ENCODE results near the gene GALT.

GALT gene

DNA sequence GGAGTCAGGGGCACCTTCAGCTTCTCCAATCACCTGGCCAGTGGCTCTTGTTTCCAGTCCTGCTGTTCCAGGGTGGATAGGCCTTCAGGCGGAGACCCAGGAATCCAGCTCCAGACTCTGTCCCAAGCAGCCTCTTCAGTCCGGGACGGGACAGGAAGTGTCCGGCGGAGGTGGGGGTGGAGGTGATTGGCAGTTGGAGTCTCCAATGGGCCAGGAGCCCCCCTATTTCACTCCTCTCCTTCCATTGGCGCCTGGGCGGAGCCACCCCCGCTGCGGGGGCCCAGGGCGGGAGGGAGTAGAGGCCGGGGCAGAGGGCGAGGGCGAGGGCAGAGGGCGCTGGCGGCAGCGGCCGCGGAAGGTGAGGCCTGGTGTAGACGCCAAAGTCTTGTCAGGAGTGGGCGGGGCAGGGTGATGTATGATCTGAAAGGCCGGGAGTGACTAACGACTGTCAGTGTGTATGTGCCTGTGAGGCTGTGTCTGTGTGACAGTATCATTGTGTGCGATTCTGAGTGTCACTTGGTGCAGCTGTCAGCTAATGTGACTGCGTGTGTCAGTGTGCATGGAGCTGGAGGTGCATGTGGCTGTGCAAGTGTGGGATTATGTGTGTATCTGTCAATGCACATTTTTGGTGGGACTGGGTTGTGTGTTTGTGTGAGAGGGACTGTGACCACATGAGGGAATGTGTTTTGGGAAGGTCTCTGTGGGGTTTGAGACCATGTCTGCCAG, 5.6 kb downstream of the GALT start, which contains the start of gene IL11RA:
TSS of gene IL11RA (plus strand) at position 310 of the 726 bp plus-strand sequence. CDS start 3,033 bp downstream, outside the sequence.
- no peak for DNase-seq (ENCODE audit: low read depth, low spot score)

DNA sequence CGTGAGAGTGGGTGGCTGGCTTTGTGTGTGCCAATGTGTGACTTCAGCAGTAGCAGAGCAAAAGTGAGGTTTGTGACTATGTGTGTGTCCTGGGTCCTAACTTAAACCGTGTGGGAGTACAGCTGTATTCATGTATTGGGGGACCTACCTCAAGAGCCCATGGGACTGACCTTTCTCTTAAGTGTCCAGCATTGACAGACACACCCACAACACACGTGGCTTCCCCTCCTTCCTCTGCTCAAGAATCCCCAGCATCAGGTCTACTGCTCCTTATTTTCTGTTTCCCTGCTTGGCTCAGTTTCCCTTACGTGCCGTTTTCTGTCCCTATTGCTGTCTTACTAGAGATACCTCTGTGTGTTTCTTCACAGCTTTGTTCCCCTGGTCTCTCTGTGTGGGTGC, 6.1 kb downstream of the GALT start:
- DNase-seq (ENCODE audit: low read depth, low spot score), result no peak

DNA sequence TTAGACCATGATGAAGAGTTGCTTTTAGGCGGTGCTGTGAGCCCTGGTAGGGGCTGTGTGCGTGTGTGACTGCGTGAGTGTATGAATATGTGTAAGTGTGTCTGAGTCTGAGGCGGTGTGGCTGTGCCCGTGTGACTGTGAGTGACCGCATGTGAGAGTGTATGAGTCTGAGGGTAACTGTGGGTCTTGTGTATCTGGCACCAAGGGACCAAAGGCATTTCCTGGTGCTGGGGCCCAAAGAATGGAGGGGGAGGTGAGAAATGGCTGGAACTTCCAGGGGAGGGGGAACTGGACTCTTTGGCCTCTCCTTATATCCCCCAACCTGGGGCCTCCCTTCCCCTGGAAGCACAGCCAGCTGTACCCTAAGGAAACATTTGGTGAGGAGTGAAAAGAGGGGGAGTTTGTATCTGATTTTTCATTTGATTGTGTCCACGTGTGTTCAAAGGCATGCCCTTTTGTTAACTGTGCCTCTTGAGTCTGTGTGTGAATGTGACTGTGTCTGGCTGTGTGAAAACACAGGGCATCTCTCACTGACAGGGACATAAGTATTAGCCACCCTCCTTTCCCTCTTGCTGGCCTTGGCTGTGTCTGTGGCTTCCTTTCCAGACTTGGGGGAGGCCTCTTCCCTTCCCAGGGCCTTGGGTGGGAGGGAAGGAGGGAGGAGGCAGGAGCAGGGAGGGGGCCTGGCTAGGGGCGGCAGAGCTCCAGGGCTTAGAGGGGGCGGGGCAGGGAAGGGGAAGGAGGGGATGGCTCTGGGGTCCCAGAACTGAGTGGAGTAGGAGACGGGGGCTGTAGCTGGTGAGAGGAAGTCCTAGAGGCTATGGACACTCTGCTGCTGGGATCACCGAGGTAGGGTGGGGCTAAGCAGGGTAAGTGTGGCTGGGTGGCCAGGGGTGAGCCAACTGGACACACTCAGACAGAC, 6.9 kb downstream of the GALT start:
- no peak for DNase-seq (ENCODE audit: low read depth, low spot score)

DNA sequence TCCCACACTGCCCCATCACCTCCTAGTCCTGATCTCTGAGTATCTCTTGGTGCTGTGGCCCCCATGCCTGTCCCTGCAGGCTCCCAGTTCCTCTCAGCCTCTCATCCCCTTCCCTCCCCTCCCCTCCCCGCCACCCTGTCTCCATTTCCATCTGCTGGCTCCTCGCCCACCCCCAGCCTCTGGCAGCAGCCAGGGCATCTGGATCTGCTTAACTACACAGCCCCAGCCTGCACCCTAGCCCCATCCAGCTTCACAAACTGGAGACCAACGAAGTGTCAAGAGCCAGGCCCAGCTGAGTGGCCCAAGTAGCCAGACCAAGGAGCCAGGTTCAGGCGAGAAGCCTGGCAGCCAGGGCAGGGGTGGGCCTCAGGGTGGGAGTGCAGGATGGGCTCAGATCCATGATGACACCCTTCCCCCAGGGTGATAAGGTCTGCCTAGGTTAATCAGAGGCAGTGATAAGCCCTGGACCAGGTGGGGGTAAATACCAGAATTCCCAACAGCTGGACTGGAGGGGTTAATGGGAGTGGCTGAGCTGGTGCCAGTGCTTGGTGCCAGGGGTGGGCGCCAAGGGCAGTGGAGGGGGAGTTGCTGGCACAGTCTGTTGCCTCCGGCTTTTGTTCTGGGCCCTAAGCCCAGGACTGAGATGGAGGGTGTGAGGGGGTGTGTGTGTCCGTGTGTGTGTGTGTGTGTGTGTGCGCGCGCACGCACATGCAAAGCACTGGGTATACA, 8.0 kb downstream of the GALT start:
- DNase-seq (ENCODE audit: low read depth, low spot score), result no peak

DNA sequence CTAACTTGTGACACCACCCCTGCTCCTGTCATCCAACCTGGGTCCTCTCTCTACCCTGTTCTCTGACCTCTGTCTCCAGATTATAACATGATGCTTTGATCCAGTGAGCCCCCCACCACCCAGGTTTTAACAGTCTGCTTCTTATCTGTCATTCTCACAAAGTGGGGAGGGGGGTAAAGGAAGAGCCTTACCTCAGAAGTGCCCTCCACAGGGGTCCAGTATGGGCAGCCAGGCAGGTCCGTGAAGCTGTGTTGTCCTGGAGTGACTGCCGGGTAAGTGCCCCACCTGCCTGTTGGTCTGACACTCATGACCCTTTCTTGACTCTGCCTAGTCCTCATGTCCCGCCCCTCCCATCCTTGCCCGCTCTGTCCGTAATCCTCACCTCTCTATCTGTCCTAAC, 8.9 kb downstream of the GALT start:
- DNase-seq (ENCODE audit: low read depth, low spot score), result no peak

DNA sequence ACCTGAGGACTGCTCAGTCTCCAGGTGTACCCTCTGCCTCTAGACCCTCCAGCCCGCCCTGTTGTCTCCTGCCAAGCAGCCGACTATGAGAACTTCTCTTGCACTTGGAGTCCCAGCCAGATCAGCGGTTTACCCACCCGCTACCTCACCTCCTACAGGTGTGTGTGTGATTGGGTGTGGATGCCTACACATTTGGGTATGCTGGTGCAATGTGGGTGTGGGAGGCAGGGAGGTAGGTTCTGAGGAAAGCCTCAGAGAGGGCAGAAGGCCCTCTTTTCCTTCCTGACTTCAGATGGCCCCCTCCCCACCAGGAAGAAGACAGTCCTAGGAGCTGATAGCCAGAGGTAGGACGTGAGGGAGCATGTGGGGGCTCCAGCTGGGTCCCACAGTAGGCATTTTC, 10.5 kb downstream of the GALT start:
- DNase-seq (ENCODE audit: low read depth, low spot score), result no peak

DNA sequence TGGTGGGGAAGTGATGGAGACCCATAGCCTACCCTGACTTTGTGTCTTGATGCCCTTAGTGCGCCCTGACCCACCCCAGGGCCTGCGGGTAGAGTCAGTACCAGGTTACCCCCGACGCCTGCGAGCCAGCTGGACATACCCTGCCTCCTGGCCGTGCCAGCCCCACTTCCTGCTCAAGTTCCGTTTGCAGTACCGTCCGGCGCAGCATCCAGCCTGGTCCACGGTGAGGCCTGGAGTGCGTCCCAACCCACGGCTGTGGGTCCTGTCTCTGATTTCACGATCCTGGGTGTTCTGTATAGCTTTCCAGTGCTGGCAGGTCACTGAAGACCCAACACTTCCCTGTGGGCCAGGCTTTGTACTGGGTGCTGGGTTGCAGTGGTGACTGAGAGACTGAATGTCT, 12.0 kb downstream of the GALT start:
- no peak for DNase-seq (ENCODE audit: low read depth, low spot score)

DNA sequence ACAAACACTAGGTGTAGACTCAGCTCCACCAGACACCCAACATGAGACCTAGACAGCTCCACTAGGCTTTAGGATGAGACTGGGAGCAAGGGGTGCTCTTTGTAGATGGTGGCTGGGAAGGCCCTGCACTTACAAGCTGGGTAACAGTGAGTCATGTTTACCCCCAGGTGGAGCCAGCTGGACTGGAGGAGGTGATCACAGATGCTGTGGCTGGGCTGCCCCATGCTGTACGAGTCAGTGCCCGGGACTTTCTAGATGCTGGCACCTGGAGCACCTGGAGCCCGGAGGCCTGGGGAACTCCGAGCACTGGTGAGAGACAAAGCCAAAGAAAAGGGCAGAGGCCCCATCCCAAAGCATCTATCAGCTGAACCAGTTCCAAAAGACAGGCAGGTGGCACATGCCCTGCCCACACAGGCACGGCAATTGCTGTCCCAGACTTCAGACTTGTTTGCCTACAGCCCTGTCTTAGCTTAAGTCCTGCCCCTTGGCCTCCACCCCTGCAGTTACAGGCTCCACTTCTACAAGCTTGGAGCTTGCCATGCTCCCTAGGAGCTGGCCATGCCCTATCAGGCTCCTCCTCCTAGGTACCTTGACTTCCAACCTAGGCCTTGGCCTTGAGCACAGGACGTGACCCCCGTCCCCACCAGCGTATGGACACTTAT, 13.2 kb downstream of the GALT start:
- DNase-seq (ENCODE audit: low read depth, low spot score), result no peak

DNA sequence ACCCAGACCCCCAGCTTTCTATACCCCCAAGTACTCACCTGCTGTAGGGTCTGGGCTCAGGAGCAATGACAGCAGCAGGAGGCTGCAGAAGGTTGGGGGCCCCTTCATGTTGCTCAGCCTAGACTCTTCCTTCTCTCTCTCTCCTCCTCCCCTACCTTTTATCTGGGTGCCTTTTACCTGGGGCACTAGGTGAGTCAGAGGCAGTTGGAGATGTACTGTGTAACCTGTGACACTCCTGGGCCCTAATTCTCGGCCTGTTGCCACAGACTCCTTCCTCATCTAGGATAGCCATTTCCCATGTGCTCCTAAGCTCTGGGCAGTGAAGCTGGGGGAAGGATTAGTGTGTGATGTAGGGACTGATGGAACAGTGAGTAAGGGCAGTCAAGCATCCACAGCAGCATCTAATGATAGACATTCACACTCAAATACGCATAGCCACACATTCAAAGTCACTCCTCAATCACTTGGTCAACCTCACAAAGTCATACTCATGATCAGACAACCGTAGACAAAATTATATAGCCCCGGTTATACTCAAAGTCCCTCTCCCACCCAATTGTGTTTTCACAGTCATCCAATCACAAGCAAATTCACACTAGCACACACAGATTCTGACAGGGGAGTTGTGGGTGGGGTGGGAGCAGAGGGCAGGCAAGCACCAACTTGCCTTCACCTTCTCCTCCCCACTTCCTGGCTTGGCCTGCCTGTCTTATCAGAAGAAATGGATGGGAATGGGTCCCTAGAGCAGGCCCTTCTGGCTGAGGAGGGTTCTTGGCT, 16.2 kb downstream of the GALT start, which contains the start of gene CCL27:
TSS of gene CCL27 (minus strand) at position 132 of the 777 bp plus-strand sequence. CDS start at position 108, 24 bp downstream.
- DNase-seq (ENCODE audit: low read depth, low spot score), result no peak

DNA sequence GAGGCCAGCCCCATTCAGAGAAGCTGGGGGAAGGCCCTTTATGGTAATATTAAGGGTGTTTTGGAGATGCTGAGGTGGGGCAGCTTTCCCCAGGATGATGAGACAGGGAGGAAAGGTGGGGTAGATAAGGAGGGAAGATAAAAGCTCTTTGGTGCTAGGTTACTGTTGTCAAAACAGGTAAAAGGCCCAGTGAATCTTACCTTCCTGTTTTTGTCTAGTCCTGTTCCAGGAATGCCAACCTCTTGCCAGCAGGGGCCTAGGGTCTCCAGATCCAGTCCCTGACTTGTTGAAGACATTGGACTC, 16.8 kb downstream of the GALT start:
- no peak for DNase-seq (ENCODE audit: low read depth, low spot score)

DNA sequence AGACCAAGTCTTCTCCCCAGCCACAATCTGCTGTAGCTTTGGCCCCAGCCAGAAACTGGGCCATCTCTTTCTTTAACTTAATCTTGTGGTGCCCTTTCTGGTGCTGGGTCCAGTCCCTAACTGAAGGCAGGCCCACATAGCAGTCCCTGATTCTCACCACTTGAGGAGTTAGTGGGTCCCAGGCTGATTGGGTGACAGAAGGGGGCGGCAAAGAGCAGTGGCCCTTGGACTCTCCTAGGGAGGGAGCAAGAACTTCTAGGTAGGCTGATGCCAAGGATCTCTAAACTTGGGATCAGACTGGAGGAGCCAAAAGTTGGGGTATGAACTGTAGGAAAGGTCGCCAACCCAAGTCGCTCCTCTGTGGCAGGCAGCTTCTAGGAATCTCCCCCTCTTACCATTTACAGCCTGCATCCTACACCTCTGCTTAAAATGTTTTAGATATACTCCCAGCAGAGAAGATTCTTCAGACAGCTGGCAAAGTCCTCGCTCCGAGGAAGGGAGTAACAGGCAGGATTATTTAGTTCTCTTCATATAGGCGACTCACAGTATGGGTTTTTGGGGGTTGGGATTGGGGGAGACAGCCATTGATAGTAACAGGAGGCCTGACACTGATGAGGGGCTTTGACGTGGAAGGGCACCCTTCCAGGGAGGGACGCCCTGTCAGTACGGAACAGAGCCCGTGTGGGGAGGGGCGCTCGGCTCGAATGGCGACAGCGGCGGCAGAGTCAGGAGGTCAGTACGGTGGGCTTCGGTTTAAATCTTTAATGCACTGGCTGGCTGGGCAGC, 18.0 kb downstream of the GALT start:
- DNase-seq (ENCODE audit: low read depth, low spot score), result peak; percentile 50

DNA sequence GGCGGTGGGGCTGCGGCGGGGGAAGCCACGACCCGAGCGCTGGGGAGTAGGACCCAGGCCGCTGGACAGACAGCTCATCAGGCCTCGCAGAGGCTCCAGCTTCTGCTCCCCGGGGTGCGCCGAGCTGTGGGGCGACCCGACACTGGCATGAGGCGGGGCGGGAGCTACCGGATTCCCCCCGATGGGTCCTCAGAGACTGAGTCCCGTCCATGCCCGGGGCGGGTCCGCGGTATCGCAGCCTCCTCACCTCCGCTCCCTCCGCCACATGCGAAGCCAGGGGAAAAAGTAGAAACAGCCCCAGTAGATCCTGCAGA, 18.5 kb downstream of the GALT start:
- DNase-seq (ENCODE audit: low read depth, low spot score), result no peak

DNA sequence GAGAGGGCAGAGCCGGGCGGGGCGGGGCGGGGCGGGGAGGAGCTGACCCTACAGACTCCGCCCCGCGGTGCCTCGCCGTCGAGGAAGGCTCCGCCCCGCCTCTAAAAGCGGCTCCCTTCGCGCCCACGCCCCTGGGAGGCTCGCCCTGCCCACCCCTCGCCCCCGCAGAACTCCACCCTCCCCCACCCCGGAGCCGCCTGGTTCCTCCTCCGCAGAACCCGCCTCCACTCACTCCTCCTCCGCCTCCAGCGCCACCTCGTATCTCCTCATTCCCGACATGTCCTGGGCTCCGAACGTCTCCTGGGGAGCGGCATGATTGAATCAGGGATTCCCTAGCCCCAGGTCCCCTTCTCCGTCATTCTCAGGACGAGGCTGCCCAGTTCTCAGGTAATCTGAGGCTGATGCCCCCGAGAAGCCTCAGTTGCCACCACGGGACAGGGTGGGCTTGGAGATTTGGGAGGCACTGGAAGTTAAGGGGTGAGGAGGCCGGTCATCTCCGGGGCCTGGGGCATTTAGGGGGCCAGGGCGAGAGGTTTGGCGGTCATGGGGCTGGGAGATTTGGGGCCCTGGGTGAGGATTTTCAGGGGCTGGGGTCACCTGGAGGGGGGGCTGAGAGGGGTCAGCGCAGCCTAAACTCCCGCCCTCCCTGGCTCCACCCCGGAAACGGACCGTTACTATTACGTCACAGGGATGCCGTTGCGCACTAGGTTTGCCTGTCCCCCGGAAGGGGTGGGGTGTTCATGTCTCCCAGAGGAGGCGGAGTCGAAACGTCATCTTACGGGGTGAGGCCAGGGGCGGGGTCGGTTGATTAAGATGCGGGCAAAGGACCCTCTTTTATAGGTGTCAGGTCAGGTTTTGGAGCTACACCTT, 19.1 kb downstream of the GALT start:
- peak; percentile 81 for DNase-seq (ENCODE audit: low read depth, low spot score)

DNA sequence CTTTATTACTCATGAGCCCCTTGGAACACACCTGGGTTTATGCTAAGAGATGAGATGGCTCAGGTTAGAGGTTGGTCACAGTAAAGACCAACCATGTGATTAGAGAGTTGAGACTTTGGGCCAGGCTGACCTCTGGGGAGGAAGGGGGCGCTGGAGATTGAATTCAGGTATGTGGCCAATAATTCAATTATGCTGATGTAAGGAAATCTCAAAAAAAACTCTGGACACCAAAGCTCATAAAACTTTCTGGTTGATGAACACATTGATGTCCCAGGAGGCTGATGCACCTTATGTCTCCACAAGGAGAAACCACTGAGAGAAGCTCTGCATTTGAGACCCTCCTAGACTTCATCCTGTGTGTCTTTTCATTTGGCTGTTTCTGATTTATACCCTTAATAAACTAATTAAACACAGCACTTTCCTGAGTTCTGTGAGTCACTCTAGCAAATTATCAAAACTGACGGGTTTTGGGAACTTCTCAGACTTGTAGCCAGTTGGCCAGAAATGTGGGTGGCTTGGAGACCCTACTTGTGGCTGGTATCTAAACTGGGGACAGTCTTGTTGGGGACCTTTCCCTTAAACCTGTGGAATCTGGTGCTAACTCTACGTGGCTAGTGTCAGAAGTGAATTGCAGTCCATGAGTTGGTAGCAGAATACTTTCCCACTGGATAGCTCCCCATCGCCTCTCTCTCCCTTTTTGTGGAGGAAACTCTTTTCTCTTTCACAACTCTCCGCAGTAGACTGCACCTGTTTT, 23.5 kb downstream of the GALT start:
- DNase-seq (ENCODE audit: low read depth, low spot score), result no peak

DNA sequence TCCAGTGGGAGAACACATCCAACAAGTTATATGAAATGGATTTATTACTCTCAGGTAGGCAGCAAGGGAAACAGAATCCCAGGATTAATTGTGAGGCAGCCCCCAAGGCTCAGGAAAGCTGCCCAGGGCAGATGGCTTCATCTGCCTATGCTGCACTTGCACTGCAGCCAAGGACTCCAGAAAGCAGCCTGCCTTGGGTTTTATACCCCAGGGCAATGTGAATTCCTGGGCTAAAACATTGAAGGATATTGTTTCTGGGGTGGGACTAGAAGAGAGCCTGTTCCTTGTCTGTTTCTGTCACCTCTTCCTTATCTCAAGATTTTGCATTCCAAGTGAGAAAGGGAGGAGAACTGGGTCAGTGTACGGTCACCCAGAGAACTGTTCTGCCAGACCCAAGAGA, 24.8 kb downstream of the GALT start:
- no peak for DNase-seq (ENCODE audit: low read depth, low spot score)

DNA sequence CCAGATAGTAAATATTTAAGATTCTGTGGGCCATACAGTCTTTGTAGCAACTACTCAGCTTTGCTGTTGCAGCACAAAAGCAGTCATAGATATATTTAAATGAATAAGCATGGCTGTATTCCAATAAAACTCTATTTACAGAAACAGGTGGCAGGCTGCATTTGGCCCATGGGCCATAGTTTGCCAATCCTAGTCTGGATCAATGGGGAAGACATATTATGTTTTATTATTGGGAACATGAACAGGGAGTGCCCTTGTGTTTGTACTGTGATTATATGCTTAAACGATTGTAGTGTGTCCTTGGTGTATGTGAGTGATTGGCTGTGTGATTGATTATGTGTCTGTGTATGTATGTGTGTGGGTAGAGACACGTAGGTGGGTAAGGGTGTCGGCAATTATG, 28.0 kb downstream of the GALT start:
- no peak for DNase-seq (ENCODE audit: low read depth, low spot score)

DNA sequence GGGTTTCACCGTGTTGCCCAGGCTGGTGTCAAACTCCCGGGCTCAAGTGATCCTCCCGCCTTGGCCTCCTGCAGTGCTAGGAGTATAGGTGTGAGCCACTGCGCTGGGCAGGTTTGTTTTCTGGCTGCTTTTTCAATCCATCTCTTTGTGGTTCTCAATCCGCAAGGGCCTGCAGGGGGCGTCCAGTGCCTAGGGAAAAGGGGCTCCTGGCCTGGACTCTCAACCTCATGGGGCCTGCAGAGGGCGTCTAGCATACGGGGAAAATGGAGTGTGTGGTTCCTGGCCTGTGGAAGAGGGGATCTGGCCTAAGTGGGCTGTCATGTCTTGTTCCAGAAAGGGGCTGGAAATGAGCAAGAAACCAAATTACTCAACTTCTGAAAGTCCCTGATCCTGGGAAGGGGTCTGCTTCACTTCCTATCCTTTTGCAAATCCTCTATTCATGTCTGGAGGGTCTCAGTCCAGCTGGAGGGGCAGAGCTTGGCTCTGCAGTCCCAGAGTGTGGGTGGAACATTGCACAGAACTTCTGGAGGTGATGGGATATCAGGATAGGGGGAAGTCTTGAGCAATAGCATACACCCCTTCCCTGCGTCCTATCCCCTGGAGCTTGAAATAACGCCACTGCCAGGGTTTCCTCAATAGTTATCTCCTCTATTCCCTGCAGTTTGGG, 28.7 kb downstream of the GALT start:
- no peak for DNase-seq (ENCODE audit: low read depth, low spot score)

DNA sequence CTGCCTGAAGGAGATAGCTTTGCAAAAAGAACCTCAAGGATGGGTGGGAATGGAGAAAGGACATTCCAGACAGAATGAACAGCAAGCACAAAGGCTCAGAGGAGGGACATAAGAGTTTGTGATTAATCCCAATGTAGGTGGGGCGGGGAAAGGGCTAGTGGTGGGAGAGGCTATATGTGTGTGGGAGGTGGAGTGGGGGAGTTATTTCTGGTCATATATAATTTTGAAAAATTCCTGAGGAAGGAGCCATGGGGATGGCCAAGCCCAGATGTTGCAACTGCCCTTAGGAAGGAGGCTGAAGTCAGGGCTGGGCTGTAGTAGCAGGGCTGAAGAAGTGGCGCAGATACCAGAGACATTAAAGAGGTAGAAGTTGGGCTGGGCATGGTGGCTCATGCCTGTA, 29.4 kb downstream of the GALT start:
- no peak for DNase-seq (ENCODE audit: low read depth, low spot score)

All from activated CD4-positive, CD25-positive, alpha-beta regulatory T cell treated with anti-CD3 and anti-CD28 coated beads, Interleukin-2, amount 50 U/mL, for 16 hours (primary cell).